T-helper 1 cell (primary cell): ENCODE results near the gene CHCHD6.
A peak's percentile ranks its signal among the peaks of the same experiment; 100 is the strongest.

Experiments used
- DNase-seq, 5 donors: peaks; one replicate each; pipeline ENCODE4 v3.0.0-alpha.2; 2012 to 2020

The CHCHD6 gene

DNA sequence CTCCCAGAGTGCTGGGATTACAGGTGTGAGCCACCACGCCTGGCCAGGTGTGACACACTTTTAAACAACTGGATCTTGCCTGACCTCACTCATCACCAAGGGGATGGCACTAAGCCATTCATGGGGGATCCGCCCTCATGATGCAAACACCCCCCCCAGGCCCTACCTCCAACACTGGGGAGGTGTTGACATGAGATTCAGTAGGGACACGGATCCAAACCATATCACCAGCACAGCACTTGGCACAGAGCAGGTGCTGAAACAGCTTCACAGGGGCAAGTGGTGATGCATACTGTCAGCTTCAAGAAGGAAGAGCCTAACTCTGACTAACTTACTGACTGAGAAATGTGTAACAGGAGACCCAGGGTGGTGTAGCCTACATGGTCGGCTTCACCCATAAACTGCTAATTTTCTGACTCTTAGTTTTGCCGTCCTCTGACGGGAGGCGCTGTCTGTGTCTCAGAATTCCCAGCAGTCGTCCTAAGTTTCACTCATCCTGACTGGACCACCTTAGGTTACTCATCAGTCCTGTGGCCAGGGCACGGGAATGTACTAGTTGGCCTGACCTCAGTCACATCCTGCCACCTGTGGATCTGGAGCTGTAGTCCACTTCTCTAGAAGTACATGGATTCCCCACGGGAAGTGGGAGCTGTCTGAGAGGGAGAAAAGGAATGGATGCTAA is 197.0 kb downstream of the CHCHD6 start:
- DNase-seq = no peak

DNA sequence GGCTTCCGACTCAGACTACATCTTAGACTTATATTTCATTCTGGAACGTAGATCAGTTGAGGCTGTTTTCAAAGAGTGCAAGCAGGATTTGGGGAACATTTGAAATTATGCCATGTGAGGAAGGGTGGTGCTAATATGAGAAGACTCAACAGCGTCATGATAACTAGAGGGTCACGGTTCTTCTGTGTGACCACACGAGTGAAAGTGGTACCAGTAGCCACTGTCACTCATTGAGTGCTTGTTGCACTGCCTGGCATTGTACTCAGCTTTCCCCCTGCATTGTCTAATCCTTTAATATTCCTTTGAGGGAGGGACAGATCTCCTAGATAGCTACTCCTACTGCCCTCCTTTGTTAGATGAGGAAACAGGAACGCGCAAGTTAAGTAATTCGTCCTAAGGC is 197.6 kb downstream of the CHCHD6 start:
- DNase-seq = no peak

- DNase-seq = no peak
Measured at GRCh38 chr3:126903521-126903920, 199.5 kb downstream of the CHCHD6 start.

GRCh38 chr3:126907557-126907956 is 203.5 kb downstream of the CHCHD6 start:
- no peak for DNase-seq

- DNase-seq = no peak
Measured at GRCh38 chr3:126908752-126909275, 204.8 kb downstream of the CHCHD6 start.

GRCh38 chr3:126910231-126910630 is 206.2 kb downstream of the CHCHD6 start:
- DNase-seq = no peak

- peak in 4 of 5 donors; percentile 22 to 95 (median 32) for DNase-seq
Measured at GRCh38 chr3:126911162-126912026, 207.4 kb downstream of the CHCHD6 start.

DNA sequence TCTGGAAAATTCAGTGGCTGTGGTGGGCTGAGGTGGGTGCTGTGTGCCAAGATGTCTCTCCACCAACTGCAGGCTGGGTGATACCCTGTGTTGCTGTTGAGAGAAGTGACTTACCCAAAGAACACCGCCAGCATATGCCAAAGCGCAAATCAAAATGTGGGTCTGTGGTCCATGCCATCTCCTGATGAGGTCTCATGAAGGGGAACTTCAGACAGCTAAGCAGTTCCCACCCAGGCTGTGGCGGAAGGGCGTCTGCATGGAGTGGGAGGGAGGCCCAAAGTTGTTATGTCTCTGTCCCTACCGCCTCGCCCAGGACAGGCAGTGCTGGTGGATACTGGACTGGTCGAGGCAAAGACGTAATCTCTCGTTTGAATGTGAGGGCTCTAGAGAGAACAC is 208.0 kb downstream of the CHCHD6 start:
- no peak for DNase-seq

- no peak for DNase-seq
Measured at GRCh38 chr3:126912491-126913195, 208.6 kb downstream of the CHCHD6 start.

DNA sequence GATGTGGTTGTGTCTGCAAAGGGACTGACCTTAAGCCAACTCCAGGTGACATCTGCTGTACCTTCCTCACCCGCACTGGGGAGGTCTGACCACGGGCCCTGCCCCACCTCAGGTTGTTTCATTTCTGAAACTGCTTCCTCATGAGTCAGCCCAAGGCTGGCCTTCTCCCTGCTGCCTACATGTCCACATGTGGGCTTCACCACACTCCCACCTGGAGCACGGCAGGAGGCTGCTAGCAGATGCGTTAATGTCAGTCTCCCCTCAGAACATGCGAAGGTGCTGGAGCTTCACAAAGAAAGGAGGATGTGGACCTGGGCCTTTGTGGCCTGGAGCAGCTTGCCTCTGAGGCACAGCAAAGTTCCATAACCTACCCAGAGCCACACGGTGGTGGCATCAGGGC is 209.5 kb downstream of the CHCHD6 start:
- peak in 1 of 5 donors; percentile 13 for DNase-seq

DNA sequence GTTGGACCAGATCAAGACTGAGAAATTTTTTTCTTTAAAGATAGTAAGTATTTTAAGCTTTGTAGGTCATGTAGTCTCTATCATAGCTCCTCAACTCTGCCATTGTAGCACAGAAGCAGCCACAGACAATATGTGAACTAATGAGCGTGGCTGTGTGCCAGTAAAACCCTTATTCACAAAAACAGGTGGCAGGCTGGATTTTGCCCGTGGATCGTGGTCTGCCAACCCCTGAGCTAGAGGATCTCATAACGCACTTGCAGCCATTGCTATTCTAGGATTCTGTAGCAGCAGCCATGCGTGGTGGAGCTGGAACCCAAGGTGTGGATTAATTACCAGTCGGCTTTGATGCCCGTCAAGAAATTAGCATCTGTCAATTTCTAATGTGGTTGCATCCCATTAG is 210.2 kb downstream of the CHCHD6 start:
- DNase-seq = no peak

DNA sequence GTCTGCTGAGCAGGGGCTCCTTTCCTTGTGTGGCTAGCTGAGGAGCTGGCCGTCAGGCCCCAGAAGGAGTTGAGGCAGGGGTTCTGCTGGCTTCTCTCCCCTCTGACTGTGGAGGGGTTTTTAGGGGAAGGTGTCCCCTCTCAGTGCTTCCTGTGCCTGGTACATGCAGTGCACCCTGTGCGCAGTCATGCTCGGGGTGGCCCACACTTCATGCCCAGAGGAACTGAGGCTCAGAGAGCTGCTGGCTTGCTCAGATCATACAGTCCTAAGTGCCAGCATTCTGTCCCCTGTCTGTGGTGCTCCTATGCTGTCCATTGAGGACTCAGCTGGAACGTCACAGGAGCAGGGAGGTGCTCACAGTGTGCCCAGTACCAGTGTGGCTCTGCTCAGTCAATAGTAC is 211.0 kb downstream of the CHCHD6 start:
- no peak for DNase-seq

GRCh38 chr3:126916546-126916945 is 212.5 kb downstream of the CHCHD6 start:
- DNase-seq = no peak

- DNase-seq = no peak
Measured at GRCh38 chr3:126917232-126917804, 213.3 kb downstream of the CHCHD6 start.

DNA sequence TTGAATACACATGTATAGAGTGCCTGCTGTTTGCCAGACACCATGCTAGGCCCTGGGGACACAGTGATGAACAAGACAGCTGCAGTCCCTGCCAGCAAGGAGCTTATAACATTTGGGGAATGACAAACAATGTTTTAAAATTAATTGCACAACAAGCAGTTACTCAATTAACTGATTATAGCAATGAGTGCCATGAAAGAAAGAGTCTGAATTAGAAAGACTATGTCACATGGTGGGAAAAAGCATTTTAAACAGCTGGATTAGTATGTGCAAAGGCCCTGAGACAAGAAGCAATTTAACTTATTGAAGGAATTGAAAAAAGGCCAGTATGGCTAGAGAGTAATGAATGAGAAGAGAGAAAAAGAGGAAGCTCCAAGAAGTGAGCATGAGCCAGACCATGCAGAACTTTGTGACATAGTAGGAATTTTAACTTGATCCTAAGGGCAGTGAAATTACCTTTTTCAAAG is 214.3 kb downstream of the CHCHD6 start:
- DNase-seq = no peak

DNA sequence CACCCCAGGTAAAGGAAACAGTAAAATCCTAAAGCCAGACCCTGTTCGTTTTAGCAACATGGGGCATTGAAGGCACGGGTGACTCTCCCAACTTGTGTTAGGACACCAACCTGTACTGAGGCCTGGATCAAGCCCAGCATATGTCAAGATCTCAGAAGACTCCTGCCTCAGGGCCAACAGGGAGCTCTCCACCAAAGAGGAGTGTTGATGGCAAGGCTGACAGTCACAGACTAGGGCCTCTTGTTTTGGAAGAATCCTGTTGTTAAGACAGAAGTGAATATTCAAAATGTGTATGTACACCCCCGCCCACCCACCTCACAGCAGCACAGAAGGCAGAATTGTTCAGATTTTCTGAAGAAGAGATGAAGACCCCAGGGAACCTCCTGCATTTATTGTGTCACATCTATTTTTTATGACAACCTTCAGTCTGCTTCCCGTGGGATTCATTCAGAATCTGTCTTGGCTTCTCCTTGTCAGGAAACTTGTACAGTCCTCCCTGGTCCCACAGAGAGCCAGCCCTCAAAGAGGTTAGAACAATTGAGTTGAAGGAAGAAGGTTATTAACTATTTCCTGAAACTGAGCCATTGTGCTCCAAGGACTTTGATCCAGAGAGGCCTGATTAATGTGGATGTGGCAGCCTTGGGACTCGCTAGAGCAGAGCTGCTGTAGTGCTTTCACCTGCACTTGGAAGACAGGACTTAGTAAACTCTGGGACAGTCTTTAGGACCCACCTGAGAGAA is 217.2 kb downstream of the CHCHD6 start:
- no peak for DNase-seq

DNA sequence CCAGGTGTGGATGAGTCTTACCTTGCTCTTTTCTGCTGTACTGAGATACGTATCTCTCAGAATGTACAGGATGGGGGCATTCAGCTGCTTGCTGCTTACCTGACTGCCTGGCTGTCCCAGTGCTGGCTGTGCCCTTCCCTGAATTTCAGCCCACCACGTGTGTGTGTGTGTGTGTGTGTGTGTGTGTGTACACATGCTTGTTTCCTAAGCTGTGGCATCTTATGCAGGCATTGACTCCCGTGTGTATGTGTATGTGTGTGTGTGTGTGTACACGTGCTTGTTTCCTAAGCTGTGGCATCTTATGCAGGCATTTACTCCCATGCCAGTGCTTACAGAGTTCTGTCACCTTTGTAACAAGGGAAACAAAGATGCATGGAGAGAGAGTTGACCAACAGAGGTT is 218.4 kb downstream of the CHCHD6 start:
- no peak for DNase-seq

- peak in 1 of 5 donors; percentile 31 for DNase-seq
Measured at GRCh38 chr3:126923423-126923822, 219.4 kb downstream of the CHCHD6 start.

DNA sequence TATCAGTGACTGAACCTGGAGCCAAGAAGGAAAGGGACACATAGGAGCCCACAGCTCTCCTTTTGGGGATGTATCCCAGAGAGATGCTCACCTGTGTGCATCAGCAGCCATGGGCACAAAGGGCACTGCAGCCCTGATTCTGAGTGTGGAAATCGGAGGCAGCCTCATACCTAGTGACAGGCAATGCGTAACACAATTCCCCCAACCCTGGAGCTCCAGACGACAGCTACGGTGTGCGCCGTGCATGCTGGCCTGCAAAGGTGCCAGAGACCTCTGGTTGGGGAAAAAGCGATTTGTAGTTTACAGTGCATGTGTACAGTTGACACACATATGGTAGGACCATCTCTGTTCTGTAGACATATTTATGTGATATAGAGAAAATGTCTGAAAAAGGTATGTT is 219.9 kb downstream of the CHCHD6 start:
- no peak for DNase-seq

DNA sequence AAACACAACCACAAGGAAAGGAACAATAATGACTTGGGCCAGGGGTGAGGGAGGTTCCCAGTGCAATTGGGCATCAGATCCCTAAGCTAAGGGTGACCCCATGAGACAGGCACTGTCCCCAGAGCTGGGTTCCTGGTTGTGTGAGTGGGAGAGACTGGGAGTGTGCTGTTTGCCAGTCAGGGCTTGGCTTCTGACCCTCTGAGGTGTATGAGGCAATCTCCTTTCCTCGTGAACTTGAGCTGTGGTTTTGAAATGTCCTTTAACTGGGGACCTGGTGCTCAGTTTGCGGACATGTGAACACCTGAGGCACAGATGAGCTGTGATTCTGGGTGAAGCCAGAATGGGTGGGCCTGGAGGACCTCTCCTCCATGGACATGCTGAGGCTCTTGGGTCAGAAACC is 220.4 kb downstream of the CHCHD6 start:
- no peak for DNase-seq

DNA sequence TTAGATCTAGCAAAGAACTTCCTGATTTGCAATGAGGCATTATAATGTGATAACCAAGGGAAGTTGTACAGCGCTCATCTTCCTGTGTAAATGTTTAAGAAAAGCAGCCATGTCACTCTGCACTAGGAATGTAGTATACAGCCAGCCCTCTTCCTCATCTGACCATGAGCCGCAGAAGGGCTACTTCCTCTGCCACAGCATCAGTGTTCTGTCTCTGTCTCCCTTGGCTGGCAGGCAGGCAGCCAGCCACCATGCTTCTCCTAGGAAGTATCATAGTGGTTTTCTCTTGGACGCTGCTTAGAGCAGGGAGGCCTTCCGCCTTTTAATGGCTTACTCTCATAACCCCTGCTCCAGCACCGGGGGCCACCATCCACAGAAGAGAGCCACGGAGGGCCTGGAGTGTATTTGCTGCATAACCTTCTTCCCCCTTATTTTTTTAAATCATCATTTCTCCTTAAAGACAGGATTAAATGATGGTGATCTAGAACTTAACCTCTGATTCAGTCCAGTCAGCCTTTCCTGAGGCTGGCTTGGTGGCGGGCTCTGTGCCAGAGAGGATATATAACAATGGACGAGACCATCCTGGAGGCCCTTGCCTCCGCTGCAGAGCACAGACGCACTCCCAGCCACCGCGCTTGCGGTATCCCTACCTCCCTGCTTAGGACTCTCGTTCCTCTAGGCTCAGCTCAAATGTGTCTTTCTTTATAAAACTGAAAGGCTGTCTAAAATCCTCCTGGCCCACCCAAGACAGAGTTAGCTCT is 221.6 kb downstream of the CHCHD6 start:
- no peak for DNase-seq
